GM19395 (cell line): Measurements from ENCODE around the gene MARCHF10.
"Not testable (repeated sequence)": the region's sequence is repeated elsewhere in the genome, so short reads cannot be mapped to it uniquely, and the experiment has no call there.

Source experiments
- ATAC-seq: cut with Tn5 transposase; IDR thresholded peaks from one replicate; pipeline ENCODE4 v1.9.1; 2021; ENCODE audit warnings: mild to moderate bottlenecking, moderate library complexity; ENCODE audit not compliant: unreplicated experiment

The MARCHF10 gene

GRCh38 chr17:62807812-62808575 is at the start of gene MARCHF10:
MARCHF10 (minus strand) TSS chr17:62808314; CDS start chr17:62801735, 6,579 bp downstream.
- ATAC-seq, result no peak

GRCh38 chr17:62857526-62857925 is 49.4 kb upstream of the MARCHF10 start:
- ATAC-seq, result no peak

GRCh38 chr17:62856594-62856993 is 48.5 kb upstream of the MARCHF10 start:
- no peak for ATAC-seq

- no peak for ATAC-seq
Measured at GRCh38 chr17:62855156-62855555, 47.0 kb upstream of the MARCHF10 start.

GRCh38 chr17:62854098-62854680 is 46.1 kb upstream of the MARCHF10 start:
- no peak for ATAC-seq

GRCh38 chr17:62852195-62852594 is 44.1 kb upstream of the MARCHF10 start:
- no peak for ATAC-seq

GRCh38 chr17:62849591-62850415 is 41.7 kb upstream of the MARCHF10 start:
- not testable (repeated sequence) for ATAC-seq

- ATAC-seq, result no peak
Measured at GRCh38 chr17:62848334-62848733, 40.2 kb upstream of the MARCHF10 start.

GRCh38 chr17:62847426-62847825 is 39.3 kb upstream of the MARCHF10 start:
- no peak for ATAC-seq

- no peak for ATAC-seq
Measured at GRCh38 chr17:62840871-62841270, 32.8 kb upstream of the MARCHF10 start.

- not testable (repeated sequence) for ATAC-seq
Measured at GRCh38 chr17:62833816-62834215, 25.7 kb upstream of the MARCHF10 start.

GRCh38 chr17:62832405-62832804 is 24.3 kb upstream of the MARCHF10 start:
- ATAC-seq, result no peak

- not testable (repeated sequence) for ATAC-seq
Measured at GRCh38 chr17:62831066-62831465, 23.0 kb upstream of the MARCHF10 start.

- no peak for ATAC-seq
Measured at GRCh38 chr17:62827746-62828485, 19.8 kb upstream of the MARCHF10 start.

- no peak for ATAC-seq
Measured at GRCh38 chr17:62826956-62827355, 18.8 kb upstream of the MARCHF10 start.

GRCh38 chr17:62825182-62825581 is 17.1 kb upstream of the MARCHF10 start:
- no peak for ATAC-seq

GRCh38 chr17:62824290-62825131 is 16.4 kb upstream of the MARCHF10 start:
- no peak for ATAC-seq

- ATAC-seq, result no peak
Measured at GRCh38 chr17:62823111-62823893, 15.2 kb upstream of the MARCHF10 start.
